Muscle of arm (tissue), 12 donors: ENCODE results near the gene COPS3. TPM values are rescaled to one million over a fixed set of nuclear protein-coding genes. Genes with fewer than 3 reads are reported as not detected.
A peak's percentile ranks its signal among the peaks of the same experiment; 100 is the strongest.
"Not testable (repeated sequence)": the region's sequence is repeated elsewhere in the genome, so short reads cannot be mapped to it uniquely, and the experiment has no call there.

Experiments
- DNase-seq: peaks from one replicate; pipeline ENCODE4 v3.0.0-alpha.2; 2013
- polyA plus RNA-seq, 12 donors: library from polyadenylated mRNA; unstranded; fragments of 120-200 nt; gene quantifications; one replicate each; pipeline ENCODE4 v1.2.1, GENCODE V29; 2013; ENCODE audit not compliant: insufficient read length in 12 of 12

COPS3 gene
- polyA plus RNA-seq, 12 donors = 71.3 to 84.7 (median 79.5) TPM; not detected in 1

- no peak for DNase-seq
Measured at GRCh38 chr17:17303847-17304490, 22.9 kb upstream of the COPS3 start.

- DNase-seq = peak; percentile 82
Measured at GRCh38 chr17:17303010-17303846, 22.2 kb upstream of the COPS3 start, which contains the start of gene NT5M. Gene NT5M, plus strand, starts transcription at chr17:17303373. Its CDS starts 178 bp downstream, at chr17:17303551.

- DNase-seq = not testable (repeated sequence)
Measured at GRCh38 chr17:17301659-17302058, 20.6 kb upstream of the COPS3 start.

- no peak for DNase-seq
Measured at GRCh38 chr17:17300624-17301568, 19.9 kb upstream of the COPS3 start.

GRCh38 chr17:17298108-17298507 is 17.1 kb upstream of the COPS3 start:
- no peak for DNase-seq

- peak; percentile 64 for DNase-seq
Measured at GRCh38 chr17:17297217-17297616, 16.2 kb upstream of the COPS3 start.

GRCh38 chr17:17295141-17295540 is 14.1 kb upstream of the COPS3 start:
- DNase-seq = no peak

GRCh38 chr17:17289701-17290100 is 8.7 kb upstream of the COPS3 start:
- DNase-seq = no peak

GRCh38 chr17:17289086-17289485 is 8.0 kb upstream of the COPS3 start:
- DNase-seq = no peak

GRCh38 chr17:17285951-17286350 is 4.9 kb upstream of the COPS3 start:
- DNase-seq = no peak

GRCh38 chr17:17279316-17279715 is 1.7 kb downstream of the COPS3 start:
- no peak for DNase-seq

GRCh38 chr17:17277431-17277830 is 3.6 kb downstream of the COPS3 start:
- not testable (repeated sequence) for DNase-seq

GRCh38 chr17:17275971-17276370 is 5.1 kb downstream of the COPS3 start:
- DNase-seq = no peak

- no peak for DNase-seq
Measured at GRCh38 chr17:17269926-17270773, 10.9 kb downstream of the COPS3 start.

GRCh38 chr17:17264430-17264829 is 16.6 kb downstream of the COPS3 start:
- DNase-seq = no peak

- DNase-seq = no peak
Measured at GRCh38 chr17:17258998-17259397, 22.0 kb downstream of the COPS3 start.

GRCh38 chr17:17258011-17258410 is 23.0 kb downstream of the COPS3 start:
- DNase-seq = no peak

- DNase-seq = no peak
Measured at GRCh38 chr17:17256316-17256715, 24.7 kb downstream of the COPS3 start.

- DNase-seq = not testable (repeated sequence)
Measured at GRCh38 chr17:17255689-17256088, 25.4 kb downstream of the COPS3 start.

GRCh38 chr17:17254036-17254435 is 27.0 kb downstream of the COPS3 start:
- no peak for DNase-seq

- DNase-seq = no peak
Measured at GRCh38 chr17:17253406-17253805, 27.6 kb downstream of the COPS3 start.
